GM18505 (cell line): Measurements from ENCODE around the gene PCIF1.

ENCODE experiments used
- ATAC-seq: cut with Tn5 transposase; IDR thresholded peaks from one replicate; pipeline ENCODE4 v1.9.1; 2021; ENCODE audit not compliant: unreplicated experiment
- POLR2A ChIP-seq: IDR thresholded peaks from 4 replicates; pipeline ENCODE4 v1.6.1; 2011; ENCODE audit warnings: borderline replicate concordance; ENCODE audit not compliant: insufficient read depth, insufficient read length; ENCODE audit errors: extremely low read depth

PCIF1 gene

GRCh38 chr20:45911486-45912343 is 22.8 kb upstream of the PCIF1 start, which contains the start of gene PLTP:
TSS of gene PLTP (minus strand) at chr20:45912155. CDS start at chr20:45911452, 703 bp downstream.
- ATAC-seq, result no peak
- TF ChIP-seq POLR2A, result no peak

GRCh38 chr20:45912344-45912682 is 22.2 kb upstream of the PCIF1 start:
- ATAC-seq, result no peak
- no peak for TF ChIP-seq POLR2A

- no peak for TF ChIP-seq POLR2A
- ATAC-seq, result no peak
Measured at GRCh38 chr20:45913116-45913515, 21.4 kb upstream of the PCIF1 start.

GRCh38 chr20:45917790-45918141 is 16.7 kb upstream of the PCIF1 start:
- no peak for TF ChIP-seq POLR2A
- ATAC-seq, result no peak

GRCh38 chr20:45918182-45918737 is 16.2 kb upstream of the PCIF1 start:
- ATAC-seq, result no peak
- no peak for TF ChIP-seq POLR2A

GRCh38 chr20:45918779-45919537 is 15.5 kb upstream of the PCIF1 start:
- TF ChIP-seq POLR2A, result no peak
- no peak for ATAC-seq

- TF ChIP-seq POLR2A, result no peak
- no peak for ATAC-seq
Measured at GRCh38 chr20:45919542-45920399, 14.7 kb upstream of the PCIF1 start.

GRCh38 chr20:45920462-45921336 is 13.8 kb upstream of the PCIF1 start:
- ATAC-seq, result no peak
- TF ChIP-seq POLR2A, result no peak

GRCh38 chr20:45921337-45922189 is 12.9 kb upstream of the PCIF1 start:
- TF ChIP-seq POLR2A, result no peak
- no peak for ATAC-seq

GRCh38 chr20:45924391-45925261 is 9.9 kb upstream of the PCIF1 start:
- no peak for ATAC-seq
- TF ChIP-seq POLR2A, result no peak
